Endothelial cell of umbilical vein (primary cell): Measurements from ENCODE around the gene NABP1. TPM values are rescaled to one million over a fixed set of nuclear protein-coding genes. Genes with fewer than 3 reads are reported as not detected.

Experiments used
- BruUV-seq: library from RNA; stranded (reverse); fragments of 400-500 nt; replicated peaks from 2 replicates; lab custom pipeline; 2021; lab: Mats Ljungman, UMichigan
- CTCF ChIA-PET: fragments of 300-600, 350-600 bp; sonication (Branson Sonifier 250); formaldehyde crosslinking; loops from one replicate; lab custom pipeline; 2021; ENCODE audit warnings: antibody characterized with exemption, inconsistent platforms; lab: Charles Lee
- POLR2A ChIA-PET: fragments of 300-600, 350-600 bp; sonication (Branson Sonifier 250); formaldehyde crosslinking; loops from one replicate; lab custom pipeline; 2021; ENCODE audit warnings: antibody characterized with exemption, inconsistent platforms; lab: Charles Lee
- DNase-seq: peaks from one replicate; pipeline ENCODE4 v3.0.0-alpha.2; 2011; ENCODE audit warnings: low read depth, low spot score
- FAIRE-seq: peaks from 2 replicates; lab custom pipeline; 2011; peaks lifted over from hg19 to GRCh38; lab: Jason Lieb, UNC
- H2AFZ ChIP-seq: 2 replicates; pipeline ENCODE4 v1.6.0; 2012; ENCODE audit warnings: low read depth, low read length, control low read depth, inconsistent platforms
- H3K27ac ChIP-seq: 2 replicates; pipeline ENCODE4 v1.5.1; 2011; ENCODE audit warnings: low read depth, mild to moderate bottlenecking, control low read depth, low read length, moderate library complexity; ENCODE audit not compliant: insufficient read depth
- H3K27me3 ChIP-seq, 2 experiments: 2 replicates each; pipeline versions ENCODE4 v1.6.0 to v1.6.1; 2011; ENCODE audit warnings: low read length in 2 of 2, mixed read lengths in 1 of 2; ENCODE audit not compliant: control insufficient read depth in 2 of 2, insufficient read depth in 2 of 2
- H3K36me3 ChIP-seq, 2 experiments: 2 replicates in 1 of 2; 3 replicates in 1 of 2; pipeline ENCODE4 v1.5.1; 2011; ENCODE audit warnings: low read length in 2 of 2, mild to moderate bottlenecking in 1 of 2, moderate library complexity in 1 of 2; ENCODE audit not compliant: control insufficient read depth in 2 of 2, insufficient read depth in 2 of 2; ENCODE audit errors: extremely low read depth in 1 of 2
- H3K4me1 ChIP-seq: 3 replicates; pipeline ENCODE4 v1.5.1; 2011; ENCODE audit warnings: mild to moderate bottlenecking, low read length; ENCODE audit not compliant: control insufficient read depth, insufficient read depth; ENCODE audit errors: extremely low read depth
- H3K4me2 ChIP-seq: 2 replicates; pipeline ENCODE4 v1.6.1; 2011; ENCODE audit warnings: low read length, control low read depth, mixed read lengths; ENCODE audit not compliant: insufficient read depth
- H3K4me3 ChIP-seq, 3 experiments: fragments of 200-600 bp in 1 of 3; sonication (generic), shearing (Covaris generic) in 1 of 3; replicated peaks in 1 of 3; 2 replicates each; pipeline ENCODE4 v1.5.1; 2011 to 2016; ENCODE audit warnings: control low read depth in 3 of 3, low read length in 3 of 3, mild to moderate bottlenecking in 2 of 3, inconsistent platforms in 1 of 3, low read depth in 1 of 3, moderate library complexity in 1 of 3; ENCODE audit not compliant: insufficient read depth in 1 of 3
- H3K79me2 ChIP-seq: 2 replicates; pipeline ENCODE4 v1.6.0; 2012; ENCODE audit warnings: low read length, inconsistent platforms; ENCODE audit not compliant: control insufficient read depth, insufficient read depth
- H3K9ac ChIP-seq: replicated peaks from 2 replicates; pipeline ENCODE3; 2011; ENCODE audit warnings: low read length, control low read depth; ENCODE audit not compliant: insufficient read depth; ENCODE audit errors: extremely low read depth
- H3K9me1 ChIP-seq: replicated peaks from 3 replicates; pipeline ENCODE4 v1.6.0; 2011; ENCODE audit warnings: mild to moderate bottlenecking, low read length; ENCODE audit not compliant: control insufficient read depth, insufficient read depth; ENCODE audit errors: extremely low read depth
- H3K9me3 ChIP-seq: replicated peaks from 2 replicates; pipeline ENCODE4 v1.5.1; 2012; ENCODE audit warnings: low read length, inconsistent platforms; ENCODE audit not compliant: control insufficient read depth, insufficient read depth
- H4K20me1 ChIP-seq: replicated peaks from 2 replicates; pipeline ENCODE3; 2011; ENCODE audit warnings: mild to moderate bottlenecking, low read length; ENCODE audit not compliant: control insufficient read depth, insufficient read depth; ENCODE audit errors: extremely low read depth
- CTCF ChIP-seq, 2 donors: IDR thresholded peaks; 1 replicate in 1 of 2; 2 replicates in 1 of 2; pipeline ENCODE4 v1.5.1; 2011; ENCODE audit warnings: low read length in 2 of 2, mild to moderate bottlenecking in 2 of 2, moderate library complexity in 2 of 2, control low read depth in 1 of 2, inconsistent platforms in 1 of 2, low read depth in 1 of 2; ENCODE audit not compliant: insufficient read depth in 1 of 2; ENCODE audit errors: extremely low read depth in 1 of 2
- EZH2 ChIP-seq: IDR thresholded peaks from 2 replicates; pipeline ENCODE4 v1.6.1; 2012; ENCODE audit warnings: borderline replicate concordance, low read depth, mild to moderate bottlenecking, moderate library complexity, low read length, inconsistent platforms; ENCODE audit not compliant: severe bottlenecking
- FOS ChIP-seq: IDR thresholded peaks from 2 replicates; pipeline ENCODE4 v1.6.1; 2011; ENCODE audit warnings: mild to moderate bottlenecking, low read length, moderate library complexity, borderline replicate concordance; ENCODE audit not compliant: insufficient read depth
- GATA2 ChIP-seq: IDR thresholded peaks from 2 replicates; pipeline ENCODE4 v1.7.0; 2011; ENCODE audit warnings: low read depth, mild to moderate bottlenecking, moderate library complexity, mixed read lengths, low read length; ENCODE audit not compliant: insufficient read length, insufficient read depth
- JUN ChIP-seq: IDR thresholded peaks from 2 replicates; pipeline ENCODE4 v1.6.1; 2011; ENCODE audit warnings: borderline replicate concordance, low read depth; ENCODE audit not compliant: insufficient read length, insufficient read depth
- MAX ChIP-seq: IDR thresholded peaks from 2 replicates; pipeline ENCODE4 v1.6.1; 2011; ENCODE audit not compliant: insufficient read depth, insufficient read length
- MYC ChIP-seq: IDR thresholded peaks from one replicate; pipeline ENCODE4 v1.6.1; 2011; ENCODE audit warnings: mild to moderate bottlenecking, low read depth, low read length
- POLR2A ChIP-seq: IDR thresholded peaks from 2 replicates; pipeline ENCODE4 v1.6.1; 2012; ENCODE audit warnings: low read depth, mild to moderate bottlenecking, control low read depth, low read length
- POLR2AphosphoS5 ChIP-seq: IDR thresholded peaks from 2 replicates; pipeline ENCODE4 v1.6.1; 2012; ENCODE audit warnings: low read depth, mild to moderate bottlenecking, control low read depth, low read length, moderate library complexity; ENCODE audit not compliant: insufficient read depth
- dilution Hi-C: fragments of 300-500 bp; cut with MboI; formaldehyde crosslinking; loops from one replicate; pipeline ENCODE4 v1.15.0; 2019; ENCODE audit warnings: low sequenced_read_pairs; ENCODE audit not compliant: extremely low pct_ligation_motif_present
- intact Hi-C: fragments of 100-400 bp; cut with micrococcal nuclease; formaldehyde crosslinking; loops from one replicate; pipeline ENCODE4 v1.10.0; 2022
- polyA plus RNA-seq, 4 experiments: library from polyadenylated mRNA; depleted of rRNA in 3 of 4; stranded (reverse) in 3 of 4; unstranded in 1 of 4; fragments of >200 nt; gene quantifications; 2 replicates each; pipeline versions ENCODE4 v1.2.1 to v1.2.3, GENCODE V29; 2011 to 2012; ENCODE audit warnings: missing spikeins in 1 of 4
- total RNA-seq: library from RNA; stranded (reverse); gene quantifications from 2 replicates; pipeline ENCODE4 v1.2.3, GENCODE V29; 2021

The NABP1 gene
- total and polyA plus RNA-seq, 2 donors (not counting 3 experiments of a cell fraction or from before 2014, with no cell fraction given): 14.7 to 47.6 TPM

GRCh38 chr2:191636235-191636543, 41.7 kb upstream of the NABP1 start:
- dilution Hi-C loops: no loop called here
- no peak overlapping the region for H2AFZ ChIP-seq

GRCh38 chr2:191636586-191636985, 41.4 kb upstream of the NABP1 start:
- TF ChIP-seq POLR2A (no peak), FOS (no peak), POLR2AphosphoS5 (no peak), EZH2 (no peak), MAX (no peak), GATA2 (no peak), CTCF (IDR thresholded peaks at IDR 0.05; ENCODE audit: extremely low read depth in 1 of 2, insufficient read depth in 1 of 2, low read depth in 1 of 2, low read length in 2 of 2) (no peak), JUN (no peak), MYC (no peak)
- Histone ChIP-seq H4K20me1 (no peaks in the 10 kb centered on the region), H3K79me2 (no peaks in the 10 kb centered on the region), H3K4me1 (peaks cover 22% of the 10 kb centered on the region), H3K36me3 (no peaks in the 10 kb centered on the region), H3K4me3 (no peak overlapping the region), H3K27ac (peak overlapping the region; percentile 77), H3K9me3 (no peaks in the 10 kb centered on the region), H2AFZ (no peak overlapping the region), H3K9ac (no peak overlapping the region), H3K27me3 (no peaks in the 10 kb centered on the region), H3K9me1 (no peaks in the 10 kb centered on the region), H3K4me2 (no peak overlapping the region)
- DNase-seq: no peak
- ChIA-PET POLR2A (interaction anchor here (2.4 kb wide), 1 partner anchor 41 kb away, joined by 25 read pairs; the partner anchor contains the start of gene NABP1), CTCF (interaction anchor here (1.1 to 1.6 kb wide), 3 partner anchors 9 to 41 kb away, joined by 3 read pairs; partner anchors contain the start of gene NABP1)
- FAIRE-seq: no peak
- dilution Hi-C loops (no loop called here), intact Hi-C loops (loop anchor here (5.0 kb wide), 1 partner anchor 41 kb away; the partner anchor contains the start of gene NABP1)
- BruUV-seq: no TSS peak

More at GRCh38 chr2:191636235-191636543, 41.7 kb upstream of the NABP1 start:
- TF ChIP-seq POLR2A: no peak
- TF ChIP-seq MYC: no peak
- no peak for TF ChIP-seq GATA2
- no peak for TF ChIP-seq POLR2AphosphoS5
- TF ChIP-seq JUN: no peak
- no TSS peak for BruUV-seq
- intact Hi-C loops: loop anchor here (5.0 kb wide), 1 partner anchor 41 kb away; the partner anchor contains the start of gene NABP1
- Histone ChIP-seq H3K27me3 (no peaks in the 10 kb centered on the region), H3K36me3 (no peaks in the 10 kb centered on the region), H3K79me2 (no peaks in the 10 kb centered on the region), H3K9ac (no peak overlapping the region), H3K27ac (no peak overlapping the region), H4K20me1 (no peaks in the 10 kb centered on the region), H3K4me2 (no peak overlapping the region), H3K9me3 (no peaks in the 10 kb centered on the region), H3K4me1 (peaks cover 22% of the 10 kb centered on the region), H3K9me1 (no peaks in the 10 kb centered on the region), H3K4me3 (no peak overlapping the region)
- POLR2A ChIA-PET: no interaction called here
- CTCF ChIA-PET: interaction anchor here (1.6 kb wide), 1 partner anchor 8 kb away, joined by 3 read pairs; no protein-coding TSS in a partner anchor
- no peak for DNase-seq
- no peak for FAIRE-seq
